A375 (cell line): ENCODE measurements around the gene GCDH. TPM values are rescaled to one million over a fixed set of nuclear protein-coding genes. Genes with fewer than 3 reads are reported as not detected.

Source experiments
- small RNA-seq: library from RNA; depleted of rRNA; stranded (forward); fragments of <200 nt; gene quantifications from one replicate; pipeline ENCODE3, GENCODE V24; 2014
- total RNA-seq: library from RNA; depleted of rRNA; stranded (reverse); fragments of >200 nt; shearing (Covaris generic); gene quantifications from 2 replicates; pipeline ENCODE4 v1.2.3, GENCODE V29; 2014; rRNA removed

Gene GCDH
- 39.7 and 47.5 TPM in 2 replicates for total RNA-seq

DNA sequence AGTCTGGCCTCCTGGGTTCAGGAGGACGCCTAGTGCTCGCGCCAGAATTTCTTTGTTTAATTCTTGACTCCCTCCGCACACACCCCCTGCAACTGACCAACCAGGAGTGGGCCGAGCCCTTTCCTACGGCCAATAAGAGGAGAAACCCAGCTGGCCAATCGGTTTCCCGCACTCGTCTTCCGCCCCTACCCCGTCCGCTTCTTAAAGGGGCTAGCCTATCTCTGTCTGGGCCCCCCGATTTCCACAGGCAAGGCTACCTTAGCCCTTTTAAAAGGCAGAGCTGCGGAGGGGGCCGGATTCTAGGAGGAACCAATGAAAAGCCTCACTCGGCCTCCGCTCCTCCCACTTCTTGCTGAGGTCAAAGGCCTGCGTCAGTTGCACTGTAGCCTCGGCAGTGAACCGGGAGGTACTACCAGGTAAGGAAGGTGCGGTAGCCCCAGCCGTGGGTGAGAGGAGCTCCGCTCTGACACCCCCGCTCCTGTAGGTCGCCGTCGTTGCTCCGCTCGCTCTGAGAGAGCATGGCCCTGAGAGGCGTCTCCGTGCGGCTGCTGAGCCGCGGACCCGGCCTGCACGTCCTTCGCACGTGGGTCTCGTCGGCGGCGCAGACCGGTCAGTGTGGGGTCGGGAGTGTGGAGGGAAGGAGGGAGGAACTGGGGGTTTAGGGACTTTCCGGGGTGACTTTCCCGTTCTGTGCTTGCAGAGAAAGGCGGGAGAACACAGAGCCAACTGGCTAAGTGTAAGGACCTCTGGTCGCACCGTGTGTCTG lies at the start of gene GCDH:
Gene GCDH (plus strand): TSS at position 374 of the 766 bp plus-strand sequence. CDS start 145 bp downstream, at position 519.

GRCh38 chr19:12881172-12881808 lies 9.7 kb upstream of the GCDH start, which contains the start of gene DNASE2:
Gene DNASE2, minus strand, starts transcription at chr19:12881449. Its CDS starts 74 bp downstream, at chr19:12881375.

DNA sequence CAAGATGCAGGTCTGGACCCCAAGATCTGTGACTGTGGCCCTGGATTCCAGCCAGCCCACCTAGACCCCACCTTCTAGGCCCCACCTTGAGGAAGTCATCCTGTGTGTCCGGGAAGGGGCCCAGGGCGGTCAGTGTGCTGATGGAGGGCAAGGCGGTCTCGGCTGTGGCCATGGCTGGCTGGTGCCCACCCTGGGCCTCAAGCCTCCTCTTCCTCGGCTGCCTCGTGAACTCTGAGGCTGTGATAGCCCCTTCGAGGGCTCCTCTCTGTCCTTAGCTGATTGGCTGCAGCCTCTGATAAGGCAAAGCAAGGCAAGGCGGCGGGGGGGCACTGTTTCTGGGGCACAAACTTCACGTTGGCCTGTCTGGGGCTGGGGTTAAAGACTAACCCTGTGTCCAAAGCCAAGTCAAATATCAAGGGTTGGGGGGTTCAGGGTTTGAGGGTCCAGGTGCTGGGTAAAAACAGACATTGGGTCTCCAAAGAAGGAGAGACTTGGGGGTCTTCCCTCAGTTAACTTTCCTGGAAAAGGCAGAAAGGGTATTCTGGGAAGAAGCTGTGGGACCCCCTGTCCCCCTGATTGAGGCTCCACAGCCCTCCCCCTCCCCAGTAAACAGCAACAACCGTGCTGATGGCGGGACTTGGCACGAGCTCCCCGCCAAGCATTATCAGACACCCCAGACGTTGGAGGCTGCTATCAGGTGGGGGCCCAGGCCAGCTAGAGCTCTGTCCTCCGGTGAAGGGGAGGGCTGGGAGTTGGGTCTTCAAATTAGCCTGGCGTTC lies 3.8 kb upstream of the GCDH start, which contains the start of gene KLF1:
Gene KLF1 (minus strand): TSS at position 233 of the 779 bp plus-strand sequence. CDS start 61 bp downstream, at position 172.

DNA sequence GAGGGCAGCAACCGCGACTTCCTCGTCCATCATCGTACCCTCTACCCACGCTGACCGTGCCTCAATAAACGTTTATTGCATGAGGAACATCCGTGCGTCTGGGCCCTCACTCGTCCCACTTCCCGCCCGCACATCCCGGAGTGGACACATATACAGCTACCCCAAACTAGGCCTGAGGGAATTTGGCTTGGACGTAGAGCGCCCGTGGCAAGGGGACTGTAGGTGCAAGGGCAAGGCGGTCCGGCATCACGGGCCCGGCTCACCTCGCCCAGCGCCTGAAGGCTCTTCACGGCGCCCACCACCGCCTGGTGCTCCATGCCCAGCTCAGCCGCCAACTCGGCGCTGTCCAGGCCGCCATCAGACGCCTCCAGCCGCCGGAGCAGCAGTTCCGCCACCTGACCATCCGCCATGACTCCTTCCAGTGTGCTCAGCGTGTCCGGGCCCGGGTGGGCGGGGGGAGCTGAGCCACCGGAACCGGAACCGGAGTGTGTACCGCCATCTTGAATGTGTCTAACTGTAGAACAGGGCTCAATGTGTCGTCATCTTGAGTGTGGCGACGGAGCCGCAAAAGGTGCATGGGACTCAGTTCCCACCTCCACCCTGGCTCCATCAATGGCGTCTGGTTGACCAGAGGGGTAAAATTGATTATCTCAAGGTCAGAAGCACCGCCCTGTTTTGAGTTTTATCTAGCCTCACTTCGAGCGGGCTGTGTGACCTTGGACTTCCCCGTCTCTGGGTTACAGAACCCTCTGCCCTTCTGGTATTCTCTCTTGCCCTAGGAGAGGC lies 42.5 kb downstream of the GCDH start, which contains the start of gene FARSA:
Gene FARSA (minus strand): TSS at position 425 of the 786 bp plus-strand sequence. CDS start 15 bp downstream, at position 410.

GRCh38 chr19:12937927-12938778 lies 47.2 kb downstream of the GCDH start, which contains the start of gene CALR:
Gene CALR, plus strand, starts transcription at chr19:12938609. Its CDS starts 71 bp downstream, at chr19:12938680.

GRCh38 chr19:12945479-12946091 lies 54.6 kb downstream of the GCDH start, which contains the start of gene RAD23A:
Gene RAD23A, plus strand, starts transcription at chr19:12945862. Its CDS starts 87 bp downstream, at chr19:12945949.

Small RNA genes within 50 kb of the gene (small RNA-seq; reads per million reads assigned to genes)
- gene MIR5695 (not detected), gene MIR6515 (0.13 reads per million), gene MIR6794 (not detected)

Other genes starting within 250 kb of the GCDH start
- gene MAN2B1, start 224.4 kb upstream of the GCDH start, total RNA-seq: 50.7 and 54.4 TPM in 2 replicates
- gene WDR83, start 224.4 kb upstream of the GCDH start, total RNA-seq: 52.2 and 53.5 TPM in 2 replicates
- gene DHPS, start 209.3 kb upstream of the GCDH start, total RNA-seq: 193 and 202 TPM in 2 replicates
- 2.1 TPM in 1 of 2 replicates, not detected in the other for gene GNG14, start 203.2 kb upstream of the GCDH start, total RNA-seq
- gene FBXW9, start 194.5 kb upstream of the GCDH start, total RNA-seq: 34.6 and 41.0 TPM in 2 replicates
- gene TNPO2, start 167.2 kb upstream of the GCDH start, total RNA-seq: 39.9 and 41.8 TPM in 2 replicates
- 639 and 708 TPM in 2 replicates for gene TRIR, start 156.5 kb upstream of the GCDH start, total RNA-seq
- gene GET3, start 153.7 kb upstream of the GCDH start, total RNA-seq: 128 and 132 TPM in 2 replicates
- not detected in 2 replicates for gene BEST2, start 139.4 kb upstream of the GCDH start, total RNA-seq
- 21.1 and 25.3 TPM in 2 replicates for gene HOOK2, start 115.6 kb upstream of the GCDH start, total RNA-seq
- 171 and 236 TPM in 2 replicates for gene JUNB, start 99.7 kb upstream of the GCDH start, total RNA-seq
- gene PRDX2, start 89.4 kb upstream of the GCDH start, total RNA-seq: 319 and 370 TPM in 2 replicates
- gene THSD8, start 89.1 kb upstream of the GCDH start, total RNA-seq: not detected in 2 replicates
- gene RNASEH2A, start 84.6 kb upstream of the GCDH start, total RNA-seq: 96.4 and 96.8 TPM in 2 replicates
- not detected in 2 replicates for gene RTBDN, start 56.6 kb upstream of the GCDH start, total RNA-seq
- 0.45 and 2.2 TPM in 2 replicates for gene MAST1, start 52.6 kb upstream of the GCDH start, total RNA-seq
- 47.9 and 68.7 TPM in 2 replicates for gene DNASE2, start 9.7 kb upstream of the GCDH start, total RNA-seq
- not detected in 2 replicates for gene KLF1, start 4.0 kb upstream of the GCDH start, total RNA-seq
- gene SYCE2, start 28.1 kb downstream of the GCDH start, total RNA-seq: 2.4 and 3.1 TPM in 2 replicates
- gene FARSA, start 42.6 kb downstream of the GCDH start, total RNA-seq: 283 and 317 TPM in 2 replicates
- 882 and 923 TPM in 2 replicates for gene CALR, start 47.4 kb downstream of the GCDH start, total RNA-seq
- gene RAD23A, start 54.7 kb downstream of the GCDH start, total RNA-seq: 342 and 376 TPM in 2 replicates
- 148 and 190 TPM in 2 replicates for gene GADD45GIP1, start 66.1 kb downstream of the GCDH start, total RNA-seq
- gene DAND5, start 78.4 kb downstream of the GCDH start, total RNA-seq: 0.38 TPM in 1 of 2 replicates, not detected in the other
- 22.5 and 28.1 TPM in 2 replicates for gene NFIX, start 104.3 kb downstream of the GCDH start, total RNA-seq
- 1.5 and 5.5 TPM in 2 replicates for gene LYL1, start 211.7 kb downstream of the GCDH start, total RNA-seq
- 88.8 and 89.0 TPM in 2 replicates for gene TRMT1, start 225.6 kb downstream of the GCDH start, total RNA-seq
- gene NACC1, start 227.1 kb downstream of the GCDH start, total RNA-seq: 104 and 135 TPM in 2 replicates